Upper lobe of left lung (tissue), 6 donors: ENCODE data around the gene TXNDC2. TPM values are rescaled to one million over a fixed set of nuclear protein-coding genes. Genes with fewer than 3 reads are reported as not detected.
"Not testable (repeated sequence)": the region's sequence is repeated elsewhere in the genome, so short reads cannot be mapped to it uniquely, and the experiment has no call there.

Experiments
- ATAC-seq, 2 donors: fragments of 200-7000 bp; cut with Tn5 transposase; one replicate each; pipeline ENCODE4 v1.9.1; 2022; ENCODE audit warnings: mild to moderate bottlenecking in 2 of 2, moderate library complexity in 2 of 2; ENCODE audit not compliant: low FRiP score in 2 of 2
- DNase-seq, 2 donors: peaks; one replicate each; pipeline ENCODE4 v3.0.0-alpha.2; 2019 to 2020
- H3K27ac ChIP-seq, 4 donors: fragments of 200-600 bp; sonication (generic); one replicate each; pipeline ENCODE4 v1.5.1; 2016 to 2019
- H3K27me3 ChIP-seq, 4 donors: fragments of 200-600 bp; sonication (generic); one replicate each; pipeline ENCODE4 v1.5.1; 2017 to 2019
- H3K36me3 ChIP-seq, 4 donors: fragments of 200-600 bp; sonication (generic); one replicate each; pipeline ENCODE4 v1.5.1; 2016 to 2019
- H3K4me1 ChIP-seq, 4 donors: fragments of 200-600 bp; sonication (generic); one replicate each; pipeline ENCODE4 v1.5.1; 2018 to 2019
- H3K4me3 ChIP-seq, 4 donors: fragments of 200-600 bp; sonication (generic); one replicate each; pipeline ENCODE4 v1.5.1; 2017 to 2019; ENCODE audit warnings: mild to moderate bottlenecking in 2 of 4, moderate library complexity in 1 of 4
- H3K9me3 ChIP-seq, 4 donors: fragments of 200-600 bp; sonication (generic); one replicate each; pipeline ENCODE4 v1.5.1; 2018 to 2019
- CTCF ChIP-seq, 6 experiments: fragments of 450-650 bp in 4 of 6; fragments of 200-600 bp in 2 of 6; sonication (generic) in 2 of 6; IDR thresholded peaks; one replicate each; pipeline ENCODE4 v1.5.1; 2016 to 2019; ENCODE audit warnings: antibody characterized with exemption in 6 of 6
- EP300 ChIP-seq, 4 donors: sonication (generic); formaldehyde crosslinking; IDR thresholded peaks; one replicate each; pipeline ENCODE4 v1.5.1; 2017; ENCODE audit warnings: antibody characterized with exemption in 4 of 4, control low read depth in 2 of 4
- POLR2A ChIP-seq, 4 donors: fragments of 450-650 bp; IDR thresholded peaks; one replicate each; pipeline ENCODE4 v1.5.1; 2016 to 2017; ENCODE audit warnings: antibody characterized with exemption in 4 of 4, mild to moderate bottlenecking in 2 of 4
- POLR2AphosphoS5 ChIP-seq, 2 donors: sonication (generic); formaldehyde crosslinking; IDR thresholded peaks; one replicate each; pipeline ENCODE4 v1.5.1; 2017; ENCODE audit warnings: antibody characterized with exemption in 2 of 2
- WGBS, 2 donors: methylation state at CpG; one replicate each; pipeline ENCODE4 v1.1.5; 2017 to 2018; 5-methylcytosine and 5-hydroxymethylcytosine counted together
- total RNA-seq, 6 donors: library from RNA; depleted of rRNA in 4 of 6; stranded (reverse); fragments of >200 nt in 4 of 6; gene quantifications; one replicate each; pipeline versions ENCODE4 v1.1.0 to v1.2.1, GENCODE V29; 2016 to 2021
- donor health status: DM: no; HTN: no; CAD: no; lungs with moderate emphysema.
- donor health status: DM: no; HTN: yes; CAD: no; lungs with severe emphysema.

Gene TXNDC2
- total RNA-seq, 6 donors from 2014 or later: 0.30 to 0.49 (median 0.33) TPM; not detected in 3

- H3K4me1 ChIP-seq: no peaks in the 10 kb centered on the region
- peak in 1 of 2 donors; percentile 47 for ATAC-seq
- no peaks in the 10 kb centered on the region for H3K9me3 ChIP-seq
- WGBS, 2 donors: 71 to 78% methylated on average over 5 of the region's 5 CpGs
- H3K36me3 ChIP-seq: no peaks in the 10 kb centered on the region
- H3K4me3 ChIP-seq: no peak overlapping the region
- H3K27me3 ChIP-seq: no peaks in the 10 kb centered on the region
- TF ChIP-seq CTCF (IDR thresholded peaks at IDR 0.05): no peak
- peak in 1 of 4 donors; percentile 43 for TF ChIP-seq EP300 (IDR thresholded peaks at IDR 0.05)
- peak in 1 of 2 donors; percentile 24 for TF ChIP-seq POLR2AphosphoS5 (IDR thresholded peaks at IDR 0.05)
- TF ChIP-seq POLR2A (IDR thresholded peaks at IDR 0.05): peak in 1 of 4 donors; percentile 8
- no peak overlapping the region for H3K27ac ChIP-seq
- no peak for DNase-seq
Observed at GRCh38 chr18:9905401-9905922, 19.7 kb downstream of the TXNDC2 start.

GRCh38 chr18:9906481-9906880, 20.7 kb downstream of the TXNDC2 start:
- ATAC-seq (peak; percentile 60 to 77), DNase-seq (no peak)
- WGBS, 2 donors: 59 to 84% methylated on average over 3 of the region's 3 CpGs
- no peaks in the 10 kb centered on the region for H3K36me3 ChIP-seq
- no peak overlapping the region for H3K4me3 ChIP-seq
- no peak overlapping the region for H3K27ac ChIP-seq
- H3K9me3 ChIP-seq: no peaks in the 10 kb centered on the region
- H3K4me1 ChIP-seq: no peaks in the 10 kb centered on the region
- no peaks in the 10 kb centered on the region for H3K27me3 ChIP-seq
- no peak for TF ChIP-seq EP300 (IDR thresholded peaks at IDR 0.05)

GRCh38 chr18:9907867-9908266, 22.1 kb downstream of the TXNDC2 start:
- DNase-seq (no peak), ATAC-seq (no peak)
- no peaks in the 10 kb centered on the region for H3K27me3 ChIP-seq
- H3K36me3 ChIP-seq: no peaks in the 10 kb centered on the region
- no peak overlapping the region for H3K4me3 ChIP-seq
- 93% methylated on average over 4 of the region's 4 CpGs for WGBS, 2 donors
- no peaks in the 10 kb centered on the region for H3K9me3 ChIP-seq
- H3K27ac ChIP-seq: no peak overlapping the region
- TF ChIP-seq POLR2AphosphoS5 (IDR thresholded peaks at IDR 0.05) (no peak), POLR2A (IDR thresholded peaks at IDR 0.05) (no peak), EP300 (IDR thresholded peaks at IDR 0.05) (no peak), CTCF (IDR thresholded peaks at IDR 0.05) (no peak)
- peaks cover 0 to 3% (median under 1%) of the 10 kb centered on the region in 4 donors for H3K4me1 ChIP-seq

GRCh38 chr18:9910071-9910470, 24.3 kb downstream of the TXNDC2 start:
- H3K9me3 ChIP-seq: no peaks in the 10 kb centered on the region
- peaks cover 0 to 6% (median 5%) of the 10 kb centered on the region in 4 donors for H3K4me1 ChIP-seq
- H3K27ac ChIP-seq: no peak overlapping the region
- H3K36me3 ChIP-seq: no peaks in the 10 kb centered on the region
- no peak for DNase-seq
- no peak for TF ChIP-seq CTCF (IDR thresholded peaks at IDR 0.05)
- TF ChIP-seq POLR2A (IDR thresholded peaks at IDR 0.05): no peak
- no peak for TF ChIP-seq POLR2AphosphoS5 (IDR thresholded peaks at IDR 0.05)
- TF ChIP-seq EP300 (IDR thresholded peaks at IDR 0.05): no peak
- no peak for ATAC-seq
- H3K4me3 ChIP-seq: no peak overlapping the region
- no peaks in the 10 kb centered on the region for H3K27me3 ChIP-seq

GRCh38 chr18:9910661-9911060, 24.9 kb downstream of the TXNDC2 start:
- WGBS, 2 donors: 70 to 83% methylated on average over 2 of the region's 2 CpGs
- no peak for ATAC-seq
- DNase-seq: no peak
- Histone ChIP-seq H3K36me3 (no peaks in the 10 kb centered on the region), H3K4me3 (no peak overlapping the region), H3K4me1 (peaks cover 0 to 11% (median 6%) of the 10 kb centered on the region in 4 donors), H3K27me3 (no peaks in the 10 kb centered on the region), H3K27ac (no peak overlapping the region), H3K9me3 (no peaks in the 10 kb centered on the region)
- peak in 1 of 4 donors; percentile 29 for TF ChIP-seq EP300 (IDR thresholded peaks at IDR 0.05)
- TF ChIP-seq POLR2AphosphoS5 (IDR thresholded peaks at IDR 0.05): no peak

- H3K27me3 ChIP-seq: no peaks in the 10 kb centered on the region
- no peaks in the 10 kb centered on the region for H3K36me3 ChIP-seq
- DNase-seq (no peak), ATAC-seq (no peak)
- H3K9me3 ChIP-seq: no peaks in the 10 kb centered on the region
- TF ChIP-seq POLR2AphosphoS5 (IDR thresholded peaks at IDR 0.05) (no peak), POLR2A (IDR thresholded peaks at IDR 0.05) (no peak), EP300 (IDR thresholded peaks at IDR 0.05) (no peak), CTCF (IDR thresholded peaks at IDR 0.05) (no peak)
- H3K27ac ChIP-seq: no peak overlapping the region
- H3K4me3 ChIP-seq: no peak overlapping the region
- WGBS, 2 donors: 90 to 94% methylated on average over 5 of the region's 5 CpGs
- peaks cover under 1 to 16% (median 11%) of the 10 kb centered on the region in 4 donors for H3K4me1 ChIP-seq
Observed at GRCh38 chr18:9911226-9911625, 25.5 kb downstream of the TXNDC2 start.

- not testable (repeated sequence) for ATAC-seq, H3K36me3 ChIP-seq, H3K27me3 ChIP-seq, H3K27ac ChIP-seq, DNase-seq, H3K9me3 ChIP-seq, H3K4me3 ChIP-seq
- WGBS, 2 donors: 100% methylated on average over 1 of the region's 1 CpG
- H3K4me1 ChIP-seq: peaks cover 10 to 27% (median 21%) of the 10 kb centered on the region in 4 donors
Observed at GRCh38 chr18:9912285-9912684, 26.5 kb downstream of the TXNDC2 start.
